Gastroesophageal sphincter (tissue), 3 donors: ENCODE measurements around the gene DUSP5.

ENCODE experiments used
- POLR2A ChIP-seq, 2 donors: fragments of 450-650 bp; IDR thresholded peaks; one replicate each; pipeline ENCODE4 v1.6.1; 2017; ENCODE audit warnings: antibody characterized with exemption in 2 of 2, mild to moderate bottlenecking in 2 of 2, moderate library complexity in 1 of 2
- TF ChIP-seq, protein P1 (sequence below), 4 experiments: fragments of 200-600 bp in 2 of 4; fragments of 450-650 bp in 2 of 4; sonication (generic) in 1 of 4; IDR thresholded peaks; one replicate each; pipeline ENCODE4 v1.5.1; 2017 to 2019; ENCODE audit warnings: antibody characterized with exemption in 4 of 4, mild to moderate bottlenecking in 2 of 4, moderate library complexity in 2 of 4

DNA sequence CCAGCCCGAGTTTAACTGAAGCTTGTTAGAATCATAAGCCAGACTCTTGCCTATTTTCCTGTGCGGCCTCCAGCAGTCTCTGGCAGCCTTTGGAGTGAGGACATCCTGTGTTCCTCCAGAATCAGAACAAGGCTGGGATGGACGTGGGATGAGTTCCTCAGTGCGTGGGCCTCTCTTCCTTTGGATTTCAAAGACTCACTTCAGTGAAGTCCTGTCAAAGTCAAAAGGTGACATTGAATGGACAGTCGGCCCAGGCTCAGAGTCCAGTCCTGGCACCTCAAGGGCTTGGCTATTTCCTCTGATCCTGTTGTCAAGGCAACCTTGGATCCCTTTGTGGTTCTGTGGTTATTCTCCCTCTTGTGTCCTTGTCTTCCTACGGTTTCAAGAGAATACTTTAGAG, 48.4 kb downstream of the DUSP5 start:
- TF ChIP-seq POLR2A (IDR thresholded peaks at IDR 0.05): no peak
- TF ChIP-seq, protein P1, sequence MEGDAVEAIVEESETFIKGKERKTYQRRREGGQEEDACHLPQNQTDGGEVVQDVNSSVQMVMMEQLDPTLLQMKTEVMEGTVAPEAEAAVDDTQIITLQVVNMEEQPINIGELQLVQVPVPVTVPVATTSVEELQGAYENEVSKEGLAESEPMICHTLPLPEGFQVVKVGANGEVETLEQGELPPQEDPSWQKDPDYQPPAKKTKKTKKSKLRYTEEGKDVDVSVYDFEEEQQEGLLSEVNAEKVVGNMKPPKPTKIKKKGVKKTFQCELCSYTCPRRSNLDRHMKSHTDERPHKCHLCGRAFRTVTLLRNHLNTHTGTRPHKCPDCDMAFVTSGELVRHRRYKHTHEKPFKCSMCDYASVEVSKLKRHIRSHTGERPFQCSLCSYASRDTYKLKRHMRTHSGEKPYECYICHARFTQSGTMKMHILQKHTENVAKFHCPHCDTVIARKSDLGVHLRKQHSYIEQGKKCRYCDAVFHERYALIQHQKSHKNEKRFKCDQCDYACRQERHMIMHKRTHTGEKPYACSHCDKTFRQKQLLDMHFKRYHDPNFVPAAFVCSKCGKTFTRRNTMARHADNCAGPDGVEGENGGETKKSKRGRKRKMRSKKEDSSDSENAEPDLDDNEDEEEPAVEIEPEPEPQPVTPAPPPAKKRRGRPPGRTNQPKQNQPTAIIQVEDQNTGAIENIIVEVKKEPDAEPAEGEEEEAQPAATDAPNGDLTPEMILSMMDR (IDR thresholded peaks at IDR 0.05): no peak
